NK-92 (cell line): ENCODE measurements around the gene SP140L.
"Not testable (repeated sequence)": the region's sequence is repeated elsewhere in the genome, so short reads cannot be mapped to it uniquely, and the experiment has no call there.

Source experiments
- DNase-seq: peaks from one replicate; lab custom pipeline; 2025; ENCODE audit not compliant: unreplicated experiment; lab: John Stamatoyannopoulos, UW

Gene SP140L

GRCh38 chr2:230326453-230327417 lies at the start of gene SP140L:
SP140L (plus strand) TSS chr2:230327193; CDS start chr2:230327270, 77 bp downstream.
- DNase-seq = no peak

- no peak for DNase-seq
Measured at GRCh38 chr2:230282936-230283335, 44.1 kb upstream of the SP140L start.

- DNase-seq = no peak
Measured at GRCh38 chr2:230286048-230286447, 40.9 kb upstream of the SP140L start.

GRCh38 chr2:230289311-230289710 lies 37.7 kb upstream of the SP140L start:
- DNase-seq = not testable (repeated sequence)

- DNase-seq = no peak
Measured at GRCh38 chr2:230295192-230295591, 31.8 kb upstream of the SP140L start.

DNA sequence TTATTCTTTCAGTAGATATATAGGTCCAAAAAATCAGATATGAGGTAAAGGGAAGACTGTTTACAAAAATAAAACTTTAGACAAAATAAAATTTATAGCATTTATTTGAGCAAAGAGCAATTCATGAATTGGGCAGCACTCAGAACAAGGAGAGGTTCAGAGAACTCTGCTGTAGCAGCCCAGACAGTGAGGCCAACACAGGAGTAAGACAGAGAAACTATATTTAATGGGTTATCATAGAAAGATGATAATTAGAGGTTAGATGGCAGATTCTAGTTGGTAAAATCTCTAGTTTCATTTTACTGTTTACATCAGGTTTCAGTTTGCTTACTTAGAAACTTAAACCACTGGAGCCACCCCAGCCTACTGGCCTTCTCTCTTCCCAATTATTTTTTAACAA lies 30.1 kb upstream of the SP140L start:
- no peak for DNase-seq

DNA sequence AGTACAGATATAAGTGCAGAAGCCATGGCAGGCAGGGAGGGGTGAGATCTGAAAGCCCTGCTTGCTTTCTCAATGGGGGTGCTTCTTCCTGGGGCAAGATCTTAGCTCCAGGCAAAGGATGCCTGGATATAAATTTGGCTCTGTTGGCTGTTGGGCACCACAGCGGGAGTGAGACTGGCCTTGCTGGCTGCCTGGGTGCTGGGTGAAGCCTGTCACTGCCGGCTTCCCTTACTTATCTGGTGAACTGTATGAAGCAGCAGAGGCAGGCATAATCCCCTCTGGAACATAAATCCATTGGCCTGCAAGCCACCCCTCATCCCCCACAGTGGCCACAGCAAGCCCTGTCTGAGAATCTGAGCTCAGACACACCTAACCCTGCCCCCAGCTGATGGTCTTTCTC lies 27.4 kb upstream of the SP140L start:
- DNase-seq = no peak

DNA sequence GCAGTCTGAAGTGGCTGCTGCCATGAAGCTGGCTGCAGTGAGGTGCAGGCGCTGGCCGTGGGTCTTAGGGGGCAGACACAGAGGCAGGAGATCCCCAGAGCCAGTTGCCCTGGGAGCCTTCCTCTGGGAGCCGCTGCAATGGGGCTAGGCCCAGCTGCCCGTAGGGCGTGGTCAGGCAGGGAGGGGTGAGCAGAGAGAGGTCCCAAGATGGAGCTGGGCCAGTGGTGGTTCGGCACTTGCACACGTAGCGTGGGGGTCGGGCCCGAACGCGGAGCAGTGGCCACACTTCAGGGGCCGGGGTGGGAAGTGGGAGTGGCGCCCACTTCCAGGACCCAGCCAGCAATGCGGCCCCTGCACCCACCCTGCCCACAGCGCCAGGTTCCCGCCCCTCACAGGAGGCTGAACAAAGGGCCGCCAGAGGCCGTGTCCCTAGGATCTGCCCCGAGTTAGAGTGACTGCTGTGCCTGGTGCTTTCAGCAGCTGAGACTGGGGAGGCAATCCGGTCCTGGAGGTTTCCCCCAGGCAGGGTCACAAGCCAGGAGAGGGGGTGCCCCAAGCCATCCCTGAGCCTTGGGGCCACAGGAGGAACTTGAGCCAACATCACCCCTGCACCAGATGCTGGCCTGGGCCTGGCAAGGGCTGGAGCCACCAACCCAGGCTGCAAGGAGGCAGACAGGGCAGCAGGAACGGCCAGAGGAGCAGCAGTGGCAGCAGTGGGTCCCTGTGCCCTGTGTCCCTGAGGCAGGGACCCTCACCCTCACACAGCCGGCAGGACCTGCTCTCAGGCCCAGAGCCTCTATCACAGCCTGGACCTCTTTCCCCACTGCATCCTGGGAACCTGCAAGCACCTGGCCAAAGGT lies 21.3 kb upstream of the SP140L start:
- no peak for DNase-seq

GRCh38 chr2:230306474-230306873 lies 20.5 kb upstream of the SP140L start:
- DNase-seq = no peak

- no peak for DNase-seq
Measured at GRCh38 chr2:230307485-230307884, 19.5 kb upstream of the SP140L start.

DNA sequence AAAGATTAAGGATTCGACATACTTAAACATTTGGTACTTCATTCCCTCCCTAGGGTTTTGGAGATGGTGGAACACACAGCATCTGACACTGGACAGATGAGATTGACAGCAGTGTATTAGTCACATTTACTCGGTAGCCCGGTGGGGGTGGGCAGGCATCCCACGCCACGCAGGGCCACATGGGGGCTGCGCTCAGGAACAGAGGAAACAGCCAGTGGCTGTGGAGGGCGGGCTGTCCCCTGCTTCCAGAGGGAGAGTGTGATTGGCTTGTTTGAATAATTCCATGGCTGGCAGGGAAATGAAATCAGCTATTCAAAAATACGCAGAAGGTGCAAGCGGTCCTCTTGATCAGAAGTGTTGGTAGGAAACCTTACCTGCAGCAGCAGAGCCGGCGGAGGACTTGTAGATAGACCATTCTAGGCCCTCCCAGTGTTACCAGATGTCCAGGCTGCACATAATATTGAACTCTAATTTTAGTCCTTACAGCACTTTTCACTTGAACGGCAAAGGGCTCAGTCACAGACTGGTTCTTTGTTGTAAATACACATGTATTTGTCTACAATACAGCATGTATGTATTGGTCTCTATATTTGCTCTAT lies 18.5 kb upstream of the SP140L start:
- no peak for DNase-seq

- not testable (repeated sequence) for DNase-seq
Measured at GRCh38 chr2:230310792-230311191, 16.2 kb upstream of the SP140L start.

DNA sequence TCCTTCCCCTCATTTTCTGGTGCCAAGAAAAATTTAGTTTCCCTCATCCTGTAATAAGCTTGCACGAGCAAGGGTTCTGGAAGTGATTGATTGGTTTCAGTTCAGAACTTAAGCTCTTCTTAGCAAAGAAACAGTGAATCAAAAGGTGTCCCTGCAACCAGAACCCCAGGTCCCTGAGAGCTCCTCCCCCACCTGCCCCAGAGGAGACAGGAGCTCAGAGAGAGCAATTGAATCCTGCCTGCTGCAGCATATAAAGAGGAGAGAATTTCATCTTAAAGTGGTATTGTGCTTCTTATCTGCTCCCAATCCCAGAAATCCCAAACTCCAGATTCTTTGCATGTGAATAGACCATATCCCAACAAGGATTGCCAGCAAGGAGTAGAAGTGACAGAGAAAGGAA lies 15.4 kb upstream of the SP140L start:
- DNase-seq = not testable (repeated sequence)

DNA sequence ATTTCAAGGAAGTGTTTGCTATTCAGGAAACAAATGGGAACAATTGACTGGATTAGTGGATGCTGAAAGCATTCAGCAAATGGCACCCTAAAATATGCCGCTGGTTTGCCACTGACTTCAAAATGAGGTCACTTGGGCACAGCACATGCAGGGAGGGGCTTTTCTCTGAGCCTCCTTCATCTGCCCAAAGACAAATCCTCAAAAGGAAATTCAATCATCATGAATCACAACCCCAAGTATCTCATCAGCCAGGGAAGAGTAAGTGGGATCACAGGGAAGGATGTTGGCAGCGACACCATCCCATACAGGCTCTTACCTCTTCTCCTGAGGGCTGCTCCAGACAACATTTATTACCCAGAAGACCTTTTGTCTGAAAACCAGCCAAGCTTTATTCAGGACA lies 14.4 kb upstream of the SP140L start:
- DNase-seq = no peak

- no peak for DNase-seq
Measured at GRCh38 chr2:230317366-230317765, 9.6 kb upstream of the SP140L start.

DNA sequence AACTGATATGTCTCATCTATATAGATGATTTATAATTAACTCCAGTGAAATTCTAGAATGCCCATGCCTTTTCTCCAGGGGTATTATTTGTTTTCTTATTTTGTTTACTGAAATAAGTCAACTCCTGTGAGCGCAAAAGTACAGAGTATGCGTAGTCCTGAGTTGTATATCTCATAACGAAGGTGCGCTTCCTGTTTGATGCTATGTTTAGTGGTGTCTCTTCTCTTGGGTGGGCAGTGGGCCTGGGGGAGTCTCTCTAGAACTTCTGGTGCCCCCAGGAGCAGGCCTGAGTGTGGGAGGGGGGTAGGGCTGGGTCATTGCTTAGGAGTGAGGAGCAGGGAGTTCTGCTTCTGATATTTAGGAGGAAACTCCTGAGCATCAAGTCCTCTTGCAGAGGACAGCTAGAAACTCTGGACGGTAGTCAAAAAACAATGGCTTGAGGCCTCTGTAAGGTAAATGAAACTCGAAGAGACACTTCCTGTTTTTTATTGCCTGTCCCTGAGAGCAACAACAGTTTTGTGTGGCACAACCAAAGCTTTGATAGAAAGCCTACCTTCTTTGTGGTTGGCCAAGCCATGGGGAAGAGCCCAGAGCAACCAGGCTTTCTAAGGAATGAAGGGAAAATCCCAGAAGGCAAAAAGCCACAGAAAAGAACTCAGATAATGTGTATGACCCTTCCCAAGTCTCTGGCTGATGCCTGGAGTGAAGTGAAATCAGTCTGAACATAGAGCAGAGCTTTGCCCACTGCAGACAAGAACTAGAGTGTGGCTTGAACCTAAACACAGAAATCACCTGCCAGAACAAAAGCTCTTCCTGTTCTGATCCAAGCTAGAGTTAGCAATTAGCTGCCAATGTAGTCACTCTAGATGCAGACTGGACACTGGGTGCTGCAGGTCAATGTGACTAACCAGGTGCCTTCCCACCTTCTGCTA lies 8.5 kb upstream of the SP140L start:
- DNase-seq = no peak

DNA sequence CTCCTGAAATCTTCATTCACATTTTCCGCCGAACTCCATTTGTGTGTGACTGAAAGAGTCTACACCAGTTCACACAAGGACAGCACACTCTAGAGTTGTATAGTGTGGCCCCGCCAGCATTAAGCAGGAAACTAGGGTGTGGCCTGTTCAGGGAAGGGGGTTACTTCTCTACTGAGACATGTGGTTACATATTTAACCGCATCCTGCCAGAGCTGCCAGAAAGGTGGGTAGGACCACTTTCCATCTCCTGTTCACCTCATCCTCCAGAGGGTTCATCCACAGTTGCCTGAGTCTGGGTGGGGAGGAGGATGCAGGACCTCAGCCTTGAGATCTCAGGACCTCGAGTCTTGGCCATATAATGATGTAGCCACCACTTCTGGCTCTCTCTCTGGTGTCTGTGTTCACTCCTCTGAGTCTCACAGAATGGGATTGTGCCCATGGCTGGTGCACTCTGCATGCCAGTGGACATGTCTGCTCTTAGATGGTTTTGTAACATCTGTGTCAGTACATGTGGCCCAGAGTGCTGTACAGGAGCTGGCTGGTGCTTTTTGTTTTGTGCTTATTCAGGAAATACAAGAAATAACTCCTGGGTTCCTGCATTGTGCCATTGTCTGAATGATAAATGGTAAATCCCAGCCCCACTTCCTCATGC lies 7.7 kb upstream of the SP140L start:
- DNase-seq = no peak

GRCh38 chr2:230321031-230321430 lies 6.0 kb upstream of the SP140L start:
- no peak for DNase-seq

GRCh38 chr2:230322561-230323384 lies 4.2 kb upstream of the SP140L start:
- DNase-seq = no peak
